GM23248 (cell line): ENCODE results near the gene COX6A1.

ENCODE experiments used
- EZH2 ChIP-seq: fragments of 200-600 bp; sonication (generic); IDR thresholded peaks from 2 replicates; pipeline ENCODE4 v1.6.1; 2018; ENCODE audit warnings: antibody characterized with exemption, mild to moderate bottlenecking; ENCODE audit not compliant: insufficient read depth, poor library complexity, severe bottlenecking
- EZH2phosphoT487 ChIP-seq: fragments of 200-600 bp; sonication (generic); IDR thresholded peaks from 2 replicates; pipeline ENCODE4 v1.6.1; 2018; ENCODE audit warnings: antibody characterized with exemption, moderate library complexity, mild to moderate bottlenecking, low read depth; ENCODE audit not compliant: insufficient read depth

DNA sequence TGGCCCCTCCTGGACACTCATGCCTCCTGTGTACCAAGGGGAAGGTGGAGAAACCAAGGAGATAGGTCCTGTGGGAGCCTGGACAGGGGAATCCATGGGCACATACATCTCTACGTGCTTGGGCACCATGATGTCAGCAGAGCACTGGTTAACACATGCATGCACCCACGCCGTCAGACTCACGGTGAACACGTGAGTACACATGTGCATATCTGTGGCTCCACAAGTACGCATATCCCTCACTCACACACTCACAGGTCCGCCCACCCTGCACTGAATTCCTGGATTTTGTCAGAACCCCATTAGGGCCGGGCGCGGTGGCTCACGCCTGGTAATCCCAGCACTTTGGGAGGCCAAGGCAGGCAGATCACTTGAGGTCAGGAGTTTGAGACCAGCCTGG lies 29.1 kb upstream of the COX6A1 start:
- TF ChIP-seq EZH2 (no peak), EZH2phosphoT487 (no peak)
